GM23338 (cell line): ENCODE data around the gene AQP3. TPM values are rescaled to one million over a fixed set of nuclear protein-coding genes. Genes with fewer than 3 reads are reported as not detected.

Source experiments
- ATAC-seq: fragments of 200-7000 bp; cut with Tn5 transposase; 3 replicates; pipeline ENCODE4 v1.9.1; 2020
- DNase-seq: peaks from one replicate; pipeline ENCODE4 v3.0.0-alpha.2; 2015; ENCODE audit warnings: low spot score
- H2AFZ ChIP-seq: fragments of 200-600 bp; sonication (generic); 2 replicates; pipeline ENCODE4 v1.8.0; 2016; ENCODE audit warnings: antibody characterized with exemption, mild to moderate bottlenecking, moderate library complexity
- H3F3A ChIP-seq: fragments of 200-600 bp; sonication (generic); replicated peaks from 2 replicates; pipeline ENCODE4 v1.8.0; 2017; ENCODE audit warnings: antibody characterized with exemption, mixed run types, low read depth
- H3K27ac ChIP-seq: fragments of 200-600 bp; sonication (generic); 2 replicates; pipeline ENCODE4 v1.6.1; 2016; ENCODE audit warnings: low read depth
- H3K27me3 ChIP-seq: fragments of 200-600 bp; sonication (generic); 2 replicates; pipeline ENCODE4 v1.8.0; 2016; ENCODE audit warnings: mild to moderate bottlenecking, mixed run types, moderate library complexity; ENCODE audit not compliant: insufficient read depth
- H3K36me3 ChIP-seq: fragments of 200-600 bp; sonication (generic); 2 replicates; pipeline ENCODE4 v1.8.0; 2016; ENCODE audit warnings: mild to moderate bottlenecking; ENCODE audit not compliant: insufficient read depth
- H3K4me1 ChIP-seq: fragments of 200-600 bp; sonication (generic); 2 replicates; pipeline ENCODE4 v1.8.0; 2016; ENCODE audit warnings: mild to moderate bottlenecking, moderate library complexity; ENCODE audit not compliant: insufficient read depth
- H3K4me2 ChIP-seq: fragments of 200-600 bp; sonication (generic); 2 replicates; pipeline ENCODE4 v1.7.1; 2017; ENCODE audit warnings: mixed run types
- H3K4me3 ChIP-seq: fragments of 200-600 bp; sonication (generic); 2 replicates; pipeline ENCODE4 v1.6.1; 2016; ENCODE audit warnings: mixed run types
- H3K79me2 ChIP-seq: fragments of 200-600 bp; sonication (generic); replicated peaks from 2 replicates; pipeline ENCODE4 v1.8.0; 2017; ENCODE audit warnings: mild to moderate bottlenecking; ENCODE audit not compliant: insufficient read depth
- H3K9me2 ChIP-seq: fragments of 200-600 bp; sonication (generic); 2 replicates; pipeline ENCODE4 v1.8.0; 2017; ENCODE audit not compliant: insufficient read depth
- H4K20me1 ChIP-seq: fragments of 200-600 bp; sonication (generic); replicated peaks from 2 replicates; pipeline ENCODE4 v1.8.0; 2017; ENCODE audit warnings: mild to moderate bottlenecking; ENCODE audit not compliant: insufficient read depth
- H3K27ac Mint-ChIP-seq: 2 replicates; pipeline ENCODE4 v1.8.0; 2020; ENCODE audit warnings: inconsistent platforms, mild to moderate bottlenecking, moderate library complexity, mixed read lengths
- H3K27me3 Mint-ChIP-seq: 3 replicates; pipeline ENCODE4 v1.8.0; 2022; ENCODE audit warnings: low read depth, mild to moderate bottlenecking, moderate library complexity, mixed read lengths, inconsistent platforms; ENCODE audit not compliant: insufficient read depth, poor library complexity
- H3K36me3 Mint-ChIP-seq: 3 replicates; pipeline ENCODE4 v1.8.0; 2021; ENCODE audit warnings: low read depth, mild to moderate bottlenecking, inconsistent platforms, moderate library complexity, mixed read lengths
- H3K4me1 Mint-ChIP-seq: 3 replicates; pipeline ENCODE4 v1.8.0; 2020; ENCODE audit warnings: mild to moderate bottlenecking, inconsistent platforms, mixed read lengths
- H3K4me3 Mint-ChIP-seq: 3 replicates; pipeline ENCODE4 v1.8.0; 2021; ENCODE audit warnings: moderate library complexity, mild to moderate bottlenecking, inconsistent platforms, mixed read lengths
- H3K9me3 Mint-ChIP-seq: 3 replicates; pipeline ENCODE4 v1.8.0; 2020; ENCODE audit warnings: moderate library complexity, mild to moderate bottlenecking, inconsistent platforms, mixed read lengths
- CREB1 ChIP-seq: fragments of 250-450 bp; sonication (Bioruptor Pico); IDR thresholded peaks from 2 replicates; pipeline ENCODE4 v1.5.0; 2020; ENCODE audit warnings: low read depth, mild to moderate bottlenecking, moderate library complexity
- ETS1 ChIP-seq: IDR thresholded peaks from 2 replicates; pipeline ENCODE4 v1.6.1; 2016; ENCODE audit warnings: antibody characterized with exemption
- EZH2 ChIP-seq: fragments of 200-600 bp; sonication (generic); IDR thresholded peaks from one replicate; pipeline ENCODE4 v1.8.0; 2017; ENCODE audit warnings: antibody characterized with exemption, mild to moderate bottlenecking, low read depth; ENCODE audit not compliant: unreplicated experiment
- EZH2phosphoT487 ChIP-seq: fragments of 200-600 bp; sonication (generic); IDR thresholded peaks from one replicate; pipeline ENCODE4 v1.8.1; 2018; ENCODE audit warnings: antibody characterized with exemption; ENCODE audit not compliant: unreplicated experiment
- JUNB ChIP-seq: IDR thresholded peaks from one replicate; pipeline ENCODE4 v1.6.1; 2016; ENCODE audit warnings: antibody characterized with exemption; ENCODE audit not compliant: unreplicated experiment
- NANOG ChIP-seq: IDR thresholded peaks from 2 replicates; pipeline ENCODE4 v1.6.1; 2016; ENCODE audit warnings: antibody characterized with exemption, borderline replicate concordance
- POLR2AphosphoS5 ChIP-seq: IDR thresholded peaks from 2 replicates; pipeline ENCODE4 v1.6.1; 2016; ENCODE audit warnings: antibody characterized with exemption, low read depth
- STAT1 ChIP-seq: IDR thresholded peaks from one replicate; pipeline ENCODE4 v1.6.1; 2016; ENCODE audit warnings: antibody characterized with exemption; ENCODE audit not compliant: unreplicated experiment
- ZNF114 ChIP-seq: fragments of 250-450 bp; sonication (Bioruptor Pico); IDR thresholded peaks from 2 replicates; pipeline ENCODE4 v1.5.0; 2020; ENCODE audit warnings: mild to moderate bottlenecking, moderate library complexity
- ZNF331 ChIP-seq: fragments of 250-450 bp; sonication (Bioruptor Pico); IDR thresholded peaks from 2 replicates; pipeline ENCODE4 v1.5.0; 2020; ENCODE audit warnings: low read depth, mild to moderate bottlenecking, moderate library complexity
- polyA plus RNA-seq: library from polyadenylated mRNA; unstranded; fragments of >200 nt; fragmentation: Nextera tagmentation; extraction: Ambion mirVana; gene quantifications from 2 replicates; pipeline ENCODE4 v1.2.1, GENCODE V29; 2016
- total RNA-seq: library from RNA; depleted of rRNA; stranded (reverse); fragments of >200 nt; shearing (Covaris generic); gene quantifications from 2 replicates; pipeline ENCODE4 v1.2.3, GENCODE V29; 2014
- TF ChIP-seq, protein P1 (sequence below): IDR thresholded peaks from one replicate; pipeline ENCODE4 v1.6.1; 2018; ENCODE audit warnings: antibody characterized with exemption; ENCODE audit not compliant: unreplicated experiment
- TF ChIP-seq, protein P2 (sequence below), 2 experiments: fragments of 200-600 bp in 1 of 2; sonication (generic) in 1 of 2; conservative IDR thresholded peaks; 2 replicates each; pipeline versions ENCODE4 v1.5.1 to v1.6.1; 2016 to 2017; ENCODE audit warnings: antibody characterized with exemption in 2 of 2, low read depth in 2 of 2, mild to moderate bottlenecking in 2 of 2, moderate library complexity in 1 of 2

Gene AQP3
- total and polyA plus RNA-seq, 2 experiments from 2014 or later, result 1.4 to 3.5 TPM

DNA sequence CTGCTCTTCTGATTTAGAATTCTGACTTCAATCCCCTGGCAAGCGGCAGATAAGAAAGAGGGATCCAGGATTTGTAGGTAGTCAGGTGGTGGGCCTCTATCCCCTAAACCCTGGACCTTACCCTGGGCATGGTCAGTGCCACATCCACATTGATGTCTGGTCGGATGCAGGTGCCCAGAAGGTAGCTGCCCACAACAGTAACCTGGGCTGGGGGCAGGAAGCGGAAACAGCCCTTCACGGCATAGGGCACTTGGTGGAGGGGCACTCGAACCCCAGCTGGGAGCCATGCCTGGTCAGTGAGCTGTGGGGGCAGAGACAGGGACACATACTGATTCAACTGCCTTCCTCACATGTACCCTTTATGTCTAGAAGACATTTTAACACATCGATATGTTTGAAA lies 22.5 kb upstream of the AQP3 start (continued):
- TF ChIP-seq, protein P1, sequence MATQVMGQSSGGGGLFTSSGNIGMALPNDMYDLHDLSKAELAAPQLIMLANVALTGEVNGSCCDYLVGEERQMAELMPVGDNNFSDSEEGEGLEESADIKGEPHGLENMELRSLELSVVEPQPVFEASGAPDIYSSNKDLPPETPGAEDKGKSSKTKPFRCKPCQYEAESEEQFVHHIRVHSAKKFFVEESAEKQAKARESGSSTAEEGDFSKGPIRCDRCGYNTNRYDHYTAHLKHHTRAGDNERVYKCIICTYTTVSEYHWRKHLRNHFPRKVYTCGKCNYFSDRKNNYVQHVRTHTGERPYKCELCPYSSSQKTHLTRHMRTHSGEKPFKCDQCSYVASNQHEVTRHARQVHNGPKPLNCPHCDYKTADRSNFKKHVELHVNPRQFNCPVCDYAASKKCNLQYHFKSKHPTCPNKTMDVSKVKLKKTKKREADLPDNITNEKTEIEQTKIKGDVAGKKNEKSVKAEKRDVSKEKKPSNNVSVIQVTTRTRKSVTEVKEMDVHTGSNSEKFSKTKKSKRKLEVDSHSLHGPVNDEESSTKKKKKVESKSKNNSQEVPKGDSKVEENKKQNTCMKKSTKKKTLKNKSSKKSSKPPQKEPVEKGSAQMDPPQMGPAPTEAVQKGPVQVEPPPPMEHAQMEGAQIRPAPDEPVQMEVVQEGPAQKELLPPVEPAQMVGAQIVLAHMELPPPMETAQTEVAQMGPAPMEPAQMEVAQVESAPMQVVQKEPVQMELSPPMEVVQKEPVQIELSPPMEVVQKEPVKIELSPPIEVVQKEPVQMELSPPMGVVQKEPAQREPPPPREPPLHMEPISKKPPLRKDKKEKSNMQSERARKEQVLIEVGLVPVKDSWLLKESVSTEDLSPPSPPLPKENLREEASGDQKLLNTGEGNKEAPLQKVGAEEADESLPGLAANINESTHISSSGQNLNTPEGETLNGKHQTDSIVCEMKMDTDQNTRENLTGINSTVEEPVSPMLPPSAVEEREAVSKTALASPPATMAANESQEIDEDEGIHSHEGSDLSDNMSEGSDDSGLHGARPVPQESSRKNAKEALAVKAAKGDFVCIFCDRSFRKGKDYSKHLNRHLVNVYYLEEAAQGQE, result no peak
- TF ChIP-seq STAT1, result no peak

- no peak for ATAC-seq
- no peak overlapping the region for H3K4me3 Mint-ChIP-seq
- no peaks in the 10 kb centered on the region for H3K9me3 Mint-ChIP-seq
- Histone ChIP-seq H3K9me2 (no peaks in the 10 kb centered on the region), H3K4me2 (no peak overlapping the region), H3K27me3 (no peaks in the 10 kb centered on the region), H3K36me3 (peaks cover 20% of the 10 kb centered on the region), H3K4me1 (peaks cover 4% of the 10 kb centered on the region; the same call in 1 of the 2 replicates), H3K79me2 (peaks cover 24% of the 10 kb centered on the region), H3K4me3 (no peak overlapping the region), H4K20me1 (no peaks in the 10 kb centered on the region), H3K27ac (no peak overlapping the region), H2AFZ (no peak overlapping the region), H3F3A (0 out of 2 replicates have a peak, but pooled peaks cover 3% of the 10 kb centered on the region)
- H3K27ac Mint-ChIP-seq, result no peak overlapping the region
- DNase-seq, result no peak
- H3K27me3 Mint-ChIP-seq, result peaks cover 15% of the 10 kb centered on the region
- peaks cover 4% of the 10 kb centered on the region; the same call in 1 of the 3 replicates for H3K4me1 Mint-ChIP-seq
- H3K36me3 Mint-ChIP-seq, result peaks cover 81% of the 10 kb centered on the region
- TF ChIP-seq NANOG, result no peak
- TF ChIP-seq POLR2AphosphoS5, result no peak
- TF ChIP-seq, protein P2, sequence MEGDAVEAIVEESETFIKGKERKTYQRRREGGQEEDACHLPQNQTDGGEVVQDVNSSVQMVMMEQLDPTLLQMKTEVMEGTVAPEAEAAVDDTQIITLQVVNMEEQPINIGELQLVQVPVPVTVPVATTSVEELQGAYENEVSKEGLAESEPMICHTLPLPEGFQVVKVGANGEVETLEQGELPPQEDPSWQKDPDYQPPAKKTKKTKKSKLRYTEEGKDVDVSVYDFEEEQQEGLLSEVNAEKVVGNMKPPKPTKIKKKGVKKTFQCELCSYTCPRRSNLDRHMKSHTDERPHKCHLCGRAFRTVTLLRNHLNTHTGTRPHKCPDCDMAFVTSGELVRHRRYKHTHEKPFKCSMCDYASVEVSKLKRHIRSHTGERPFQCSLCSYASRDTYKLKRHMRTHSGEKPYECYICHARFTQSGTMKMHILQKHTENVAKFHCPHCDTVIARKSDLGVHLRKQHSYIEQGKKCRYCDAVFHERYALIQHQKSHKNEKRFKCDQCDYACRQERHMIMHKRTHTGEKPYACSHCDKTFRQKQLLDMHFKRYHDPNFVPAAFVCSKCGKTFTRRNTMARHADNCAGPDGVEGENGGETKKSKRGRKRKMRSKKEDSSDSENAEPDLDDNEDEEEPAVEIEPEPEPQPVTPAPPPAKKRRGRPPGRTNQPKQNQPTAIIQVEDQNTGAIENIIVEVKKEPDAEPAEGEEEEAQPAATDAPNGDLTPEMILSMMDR (conservative IDR thresholded peaks at IDR 0.05; ENCODE audit: low read depth in 2 of 2), result no peak
- TF ChIP-seq STAT1, result no peak
- no peak for TF ChIP-seq ETS1
- TF ChIP-seq ZNF331 (CRISPR knock-in tag), result no peak
- TF ChIP-seq EZH2phosphoT487, result no peak
- TF ChIP-seq EZH2, result no peak
- TF ChIP-seq, protein P1, result no peak
- no peak for TF ChIP-seq JUNB
- TF ChIP-seq ZNF114 (CRISPR knock-in tag), result no peak
- TF ChIP-seq CREB1 (CRISPR knock-in tag), result no peak
These were observed 21.6 kb upstream of the AQP3 start for GRCh38 chr9:33468797-33469621.
